H1 (cell line): ENCODE measurements around the gene CACNB1. TPM values are rescaled to one million over a fixed set of nuclear protein-coding genes. Genes with fewer than 3 reads are reported as not detected.

Experiments
- ASH2L ChIP-seq: fragments of 200-600, 300-600 bp; sonication (generic); IDR thresholded peaks from one replicate; pipeline ENCODE4 v1.7.1; 2017; ENCODE audit warnings: low read length
- BACH1 ChIP-seq: IDR thresholded peaks from 2 replicates; pipeline ENCODE4 v1.6.1; 2012; ENCODE audit warnings: low read length, improper control_type of control experiment
- BCL11A ChIP-seq, 2 experiments: IDR thresholded peaks; one replicate each; pipeline ENCODE4 v1.6.1; 2011; ENCODE audit warnings: low read depth in 2 of 2, low read length in 2 of 2, mild to moderate bottlenecking in 2 of 2
- CBX8 ChIP-seq: fragments of 300-800, 300-1000 bp; sonication (generic); IDR thresholded peaks from 2 replicates; pipeline ENCODE4 v1.7.1; 2016; ENCODE audit warnings: low read depth, low read length, borderline replicate concordance
- CEBPB ChIP-seq: IDR thresholded peaks from 2 replicates; pipeline ENCODE4 v1.6.1; 2012; ENCODE audit warnings: low read depth, low read length
- CTBP2 ChIP-seq: IDR thresholded peaks from 2 replicates; pipeline ENCODE4 v1.7.0; 2011; ENCODE audit warnings: borderline replicate concordance, mild to moderate bottlenecking, moderate library complexity, mixed read lengths, low read length; ENCODE audit not compliant: insufficient read depth, insufficient read length
- EGR1 ChIP-seq: IDR thresholded peaks from 2 replicates; pipeline ENCODE4 v1.6.1; 2011; ENCODE audit warnings: low read depth, low read length, borderline replicate concordance
- GTF2F1 ChIP-seq: IDR thresholded peaks from 2 replicates; pipeline ENCODE4 v1.6.1; 2012; ENCODE audit warnings: low read depth, low read length, improper control_type of control experiment, borderline replicate concordance
- JUND ChIP-seq: IDR thresholded peaks from 2 replicates; pipeline ENCODE4 v1.6.1; 2011; ENCODE audit warnings: mild to moderate bottlenecking, improper control_type of control experiment, low read length
- KDM1A ChIP-seq: fragments of 200-600, 300-600 bp; sonication (generic); IDR thresholded peaks from 2 replicates; pipeline ENCODE4 v1.7.1; 2016; ENCODE audit warnings: mild to moderate bottlenecking, low read length, borderline replicate concordance
- KDM4A ChIP-seq: IDR thresholded peaks from one replicate; pipeline ENCODE4 v1.7.1; 2012; ENCODE audit warnings: low read depth, mild to moderate bottlenecking, moderate library complexity, low read length, inconsistent platforms; ENCODE audit not compliant: severe bottlenecking
- NRF1 ChIP-seq: IDR thresholded peaks from 2 replicates; pipeline ENCODE4 v1.6.1; 2011; ENCODE audit warnings: mild to moderate bottlenecking, low read depth, low read length, improper control_type of control experiment
- POU5F1 ChIP-seq: IDR thresholded peaks from 2 replicates; pipeline ENCODE4 v1.6.1; 2011; ENCODE audit warnings: low read depth, mild to moderate bottlenecking, low read length, moderate library complexity
- RAD21 ChIP-seq, 2 experiments: IDR thresholded peaks in 1 of 2; conservative IDR thresholded peaks in 1 of 2; 2 replicates each; pipeline ENCODE4 v1.6.1; 2011; ENCODE audit warnings: low read depth in 2 of 2, low read length in 2 of 2, improper control_type of control experiment in 1 of 2, inconsistent platforms in 1 of 2, mild to moderate bottlenecking in 1 of 2, moderate library complexity in 1 of 2
- RBBP5 ChIP-seq: IDR thresholded peaks from 2 replicates; pipeline ENCODE4 v1.7.1; 2012; ENCODE audit warnings: low read depth, mild to moderate bottlenecking, inconsistent platforms, low read length, moderate library complexity, borderline replicate concordance
- RFX5 ChIP-seq: IDR thresholded peaks from 2 replicates; pipeline ENCODE4 v1.6.1; 2011; ENCODE audit warnings: low read depth, low read length, improper control_type of control experiment, borderline replicate concordance
- RNF2 ChIP-seq: fragments of 200-900, 300-1000 bp; sonication (generic); IDR thresholded peaks from 2 replicates; pipeline ENCODE4 v1.7.1; 2016; ENCODE audit warnings: borderline replicate concordance, low read depth, mild to moderate bottlenecking, antibody characterized with exemption, low read length; ENCODE audit not compliant: poor library complexity, severe bottlenecking; ENCODE audit errors: missing control alignments
- SIRT6 ChIP-seq: IDR thresholded peaks from one replicate; pipeline ENCODE4 v1.7.1; 2012; ENCODE audit warnings: low read length, inconsistent platforms
- SIX5 ChIP-seq: IDR thresholded peaks from 2 replicates; pipeline ENCODE4 v1.6.1; 2011; ENCODE audit warnings: mild to moderate bottlenecking, low read depth, low read length
- SP1 ChIP-seq: IDR thresholded peaks from 2 replicates; pipeline ENCODE4 v1.6.1; 2011; ENCODE audit warnings: low read depth, low read length
- SP2 ChIP-seq: IDR thresholded peaks from 2 replicates; pipeline ENCODE4 v1.6.1; 2012; ENCODE audit warnings: mild to moderate bottlenecking, low read length, inconsistent platforms
- TAF1 ChIP-seq: IDR thresholded peaks from 2 replicates; pipeline ENCODE4 v1.6.1; 2011; ENCODE audit warnings: mild to moderate bottlenecking, low read depth, low read length
- TCF12 ChIP-seq: IDR thresholded peaks from 2 replicates; pipeline ENCODE4 v1.6.1; 2011; ENCODE audit warnings: low read depth, mild to moderate bottlenecking, low read length
- TEAD4 ChIP-seq: IDR thresholded peaks from 2 replicates; pipeline ENCODE4 v1.6.1; 2012; ENCODE audit warnings: low read depth, low read length, inconsistent platforms, mixed read lengths
- YY1 ChIP-seq: IDR thresholded peaks from 2 replicates; pipeline ENCODE4 v1.6.1; 2011; ENCODE audit warnings: low read depth, mild to moderate bottlenecking, low read length
- polyA plus RNA-seq, 7 experiments: library from polyadenylated mRNA; depleted of rRNA in 3 of 7; stranded (reverse) in 5 of 7; unstranded in 2 of 7; fragments of >200 nt in 5 of 7; fragments of 200-250 nt in 2 of 7; gene quantifications; 1 replicate in 5 of 7; 2 replicates in 1 of 7; 4 replicates in 1 of 7; pipeline versions ENCODE4 v1.2.1 to v1.2.3, GENCODE V29; 2011 to 2013; ENCODE audit warnings: missing spikeins in 2 of 7, mixed read lengths in 2 of 7
- total RNA-seq: library from RNA; stranded (reverse); fragmentation: NEBNext Ultra II Directional; extraction: Animal tissue kit (Norgen Biotek cat#: 25700); gene quantifications from 2 replicates; pipeline ENCODE4 v1.2.1, GENCODE V29; 2021

CACNB1 gene
- total and polyA plus RNA-seq, 2 of the 8 experiments (the other 6 are each of a cell fraction or from before 2014, with no cell fraction given): 7.2 to 17.8 TPM

DNA sequence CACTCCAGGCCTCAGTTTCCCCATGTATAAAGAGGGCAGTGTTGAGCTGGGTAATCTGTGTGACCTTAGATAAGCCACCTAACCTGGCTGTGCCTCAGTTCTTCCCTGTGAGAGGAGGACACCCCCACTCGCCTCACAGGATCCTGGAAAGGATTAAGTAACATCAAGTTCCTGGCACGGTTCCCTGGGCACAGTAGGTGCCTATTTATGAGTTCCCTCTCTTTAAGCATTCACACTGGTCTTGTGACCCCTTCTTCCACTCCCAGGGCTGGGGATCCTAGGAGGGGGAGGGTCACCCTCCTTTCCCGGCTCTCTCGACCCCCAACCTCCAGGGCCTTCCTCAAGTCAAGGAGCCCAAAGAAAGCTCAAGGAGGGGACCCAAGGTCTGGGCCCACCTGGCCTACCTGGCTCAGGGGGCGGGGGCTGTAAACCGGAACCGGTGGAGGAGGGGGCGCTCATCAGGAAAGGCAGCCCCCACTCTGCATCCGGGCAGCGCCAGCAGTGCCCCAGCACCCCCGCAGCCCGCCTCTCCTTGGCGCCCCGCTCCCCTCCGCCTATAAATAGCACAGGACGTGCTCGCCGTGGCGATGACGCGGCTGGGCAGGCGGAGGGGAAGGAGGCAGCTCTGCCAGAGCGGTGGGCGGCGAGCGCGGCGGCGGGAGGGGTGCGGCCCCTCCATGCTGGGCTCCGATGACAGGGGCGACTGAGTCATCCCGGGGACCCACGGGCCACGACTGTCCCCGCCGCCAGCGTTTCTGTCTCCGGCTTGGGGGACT, 12.0 kb upstream of the CACNB1 start (continued):
- TF ChIP-seq POU5F1 (no peak), TCF12 (no peak), SP1 (no peak), JUND (no peak; the same call in 1 of the 2 replicates), NRF1 (no peak), KDM1A (0 out of 2 replicates have a peak, but pooled peaks have one; percentile 45), TAF1 (peak; percentile 32; the same call in 1 of the 2 replicates), RAD21 (IDR thresholded peaks at IDR 0.05 in 1 of 2, conservative IDR thresholded peaks at IDR 0.05 in 1 of 2; ENCODE audit: low read depth in 2 of 2, low read length in 2 of 2) (no peak), BCL11A (IDR thresholded peaks at IDR 0.05; ENCODE audit: low read depth in 2 of 2, low read length in 2 of 2) (no peak), EGR1 (no peak), ASH2L (peak; percentile 29), SIX5 (no peak), RFX5 (no peak), SIRT6 (no peak), TEAD4 (no peak), KDM4A (peak; percentile 56), BACH1 (no peak), SP2 (no peak), CTBP2 (no peak), CBX8 (no peak), YY1 (no peak), RNF2 (no peak), GTF2F1 (no peak), RBBP5 (0 out of 2 replicates have a peak, but pooled peaks have one; percentile 58), CEBPB (no peak)
